ENCODE measurements around the gene SSR1.

SSR1 gene

DNA sequence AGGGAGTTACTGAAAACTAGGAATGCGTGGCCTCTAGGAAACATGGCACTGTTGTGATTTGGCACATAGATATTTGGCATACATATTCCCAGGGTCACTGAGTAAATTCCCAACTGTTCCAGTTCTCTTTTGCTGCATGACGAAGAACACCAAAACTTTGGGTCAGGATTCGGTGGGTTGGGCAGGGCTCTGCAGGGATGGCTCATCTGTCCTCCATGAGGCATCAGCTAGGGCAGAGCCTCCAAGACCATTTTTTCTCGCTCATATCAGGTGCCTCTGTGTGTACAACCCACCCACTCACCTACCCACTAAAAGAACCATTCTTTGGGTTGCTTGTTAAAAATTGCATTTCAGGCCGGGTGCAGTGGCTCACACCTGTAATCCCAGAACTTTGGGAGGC lies 57.1 kb downstream of the SSR1 start:
- no peak for DNase-seq

DNA sequence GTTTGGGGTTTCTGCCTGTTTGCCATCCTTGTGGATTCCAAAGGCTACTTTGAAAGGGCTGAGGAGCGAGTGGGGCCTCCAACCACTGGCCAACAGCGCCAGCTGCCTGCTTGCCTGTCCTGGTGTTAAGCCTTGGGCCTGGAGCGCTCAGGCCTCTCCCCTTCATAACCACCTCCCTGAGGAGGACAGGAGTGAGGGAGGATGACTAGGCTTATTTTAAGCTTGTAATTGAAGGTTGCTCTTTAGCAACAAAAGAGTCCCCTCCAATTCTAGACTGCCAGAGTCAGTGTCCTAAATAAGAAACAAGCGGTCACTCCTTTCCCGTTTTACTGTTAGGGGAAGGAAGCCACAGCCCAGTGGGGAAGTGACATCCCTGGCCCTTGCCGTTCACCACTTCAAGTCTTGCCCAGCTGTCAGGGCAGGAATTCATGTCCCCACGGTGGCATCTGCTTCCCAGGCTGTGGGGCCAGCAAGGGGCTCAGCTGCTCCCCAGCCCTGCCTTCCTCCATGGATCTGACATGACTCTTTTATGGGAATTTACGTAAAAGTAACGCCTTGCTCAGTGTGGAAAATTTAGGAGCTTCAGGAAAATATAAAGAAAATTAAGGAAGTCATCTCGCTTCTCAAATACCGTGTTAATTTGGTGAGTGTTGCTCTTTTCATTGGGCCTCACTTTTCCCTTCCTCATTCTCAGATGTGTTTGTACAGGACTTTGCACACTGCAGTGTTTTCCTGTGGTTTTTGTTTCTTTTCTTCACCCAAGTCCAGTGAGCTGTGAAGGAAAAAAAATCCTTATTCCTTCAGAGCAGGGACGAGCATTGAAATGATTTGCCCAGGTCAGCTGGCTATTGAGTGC lies 57.8 kb downstream of the SSR1 start:
- DNase-seq, result no peak

DNA sequence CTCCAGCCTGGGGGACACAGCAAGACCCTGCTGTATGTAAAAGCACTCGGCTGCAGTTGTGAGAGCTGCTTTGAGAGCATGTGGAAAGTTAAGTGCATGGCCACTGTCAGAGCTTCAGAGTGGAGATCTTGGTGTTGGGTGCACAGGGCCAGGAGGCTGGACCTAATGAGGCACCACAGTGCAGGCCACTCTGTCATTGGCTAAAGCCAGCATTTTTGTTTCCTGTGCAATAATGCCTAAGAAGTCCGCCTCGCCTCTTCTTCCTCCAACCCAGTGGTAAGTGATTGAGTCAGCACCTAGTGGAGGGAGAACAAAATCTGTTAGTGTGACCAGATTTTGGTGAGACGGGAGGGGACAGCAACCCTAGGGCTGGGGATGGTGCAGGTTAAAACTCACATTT lies 60.6 kb downstream of the SSR1 start:
- no peak for DNase-seq

DNA sequence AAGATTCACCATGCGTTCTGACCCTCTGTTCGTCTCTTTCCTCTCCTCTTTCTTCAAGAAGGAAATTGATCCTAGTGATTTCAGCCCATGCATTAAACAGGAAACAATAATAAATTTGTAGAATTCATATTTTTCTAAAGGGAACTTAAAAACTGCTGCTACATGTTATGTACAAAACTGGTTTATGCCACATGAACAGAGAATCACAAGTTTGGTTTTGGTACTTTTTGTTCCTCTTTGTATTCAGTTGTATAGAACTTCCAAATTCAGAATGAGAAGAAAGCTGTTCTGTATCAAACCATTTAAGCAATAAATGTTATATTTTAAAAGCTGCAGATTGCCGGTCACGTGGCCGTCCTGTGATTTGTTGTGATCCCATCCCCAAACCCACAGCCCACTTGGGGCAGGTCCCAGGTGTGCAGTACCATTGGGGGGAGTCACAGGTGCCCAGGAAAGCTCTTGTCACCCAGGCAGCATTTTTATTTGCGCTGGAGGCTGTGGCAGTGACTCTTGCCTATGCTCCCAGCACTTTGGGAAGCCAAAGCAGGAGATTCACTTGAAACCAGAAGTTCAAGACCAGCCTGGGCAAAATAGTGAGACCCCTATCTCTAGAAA lies 61.2 kb downstream of the SSR1 start:
- DNase-seq, result no peak

DNA sequence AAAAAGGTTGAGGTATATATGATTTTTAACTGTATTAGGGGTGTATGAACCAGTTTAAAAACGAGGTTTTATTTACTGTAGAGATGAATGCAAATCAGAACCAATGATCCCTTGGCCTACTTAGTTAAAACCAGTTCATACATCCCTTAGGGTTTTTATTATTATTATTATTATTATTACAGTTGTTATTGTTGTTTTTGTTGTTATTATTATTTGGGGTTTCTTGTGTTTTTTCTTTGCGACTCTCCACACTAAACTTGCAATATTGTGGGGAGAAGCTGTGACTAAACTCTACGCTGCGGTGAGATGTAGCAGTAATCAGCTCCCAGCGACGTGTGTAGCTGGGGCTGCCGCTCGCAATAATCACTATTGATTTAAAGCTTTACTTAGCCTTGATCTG lies 62.2 kb downstream of the SSR1 start:
- DNase-seq, result no peak

DNA sequence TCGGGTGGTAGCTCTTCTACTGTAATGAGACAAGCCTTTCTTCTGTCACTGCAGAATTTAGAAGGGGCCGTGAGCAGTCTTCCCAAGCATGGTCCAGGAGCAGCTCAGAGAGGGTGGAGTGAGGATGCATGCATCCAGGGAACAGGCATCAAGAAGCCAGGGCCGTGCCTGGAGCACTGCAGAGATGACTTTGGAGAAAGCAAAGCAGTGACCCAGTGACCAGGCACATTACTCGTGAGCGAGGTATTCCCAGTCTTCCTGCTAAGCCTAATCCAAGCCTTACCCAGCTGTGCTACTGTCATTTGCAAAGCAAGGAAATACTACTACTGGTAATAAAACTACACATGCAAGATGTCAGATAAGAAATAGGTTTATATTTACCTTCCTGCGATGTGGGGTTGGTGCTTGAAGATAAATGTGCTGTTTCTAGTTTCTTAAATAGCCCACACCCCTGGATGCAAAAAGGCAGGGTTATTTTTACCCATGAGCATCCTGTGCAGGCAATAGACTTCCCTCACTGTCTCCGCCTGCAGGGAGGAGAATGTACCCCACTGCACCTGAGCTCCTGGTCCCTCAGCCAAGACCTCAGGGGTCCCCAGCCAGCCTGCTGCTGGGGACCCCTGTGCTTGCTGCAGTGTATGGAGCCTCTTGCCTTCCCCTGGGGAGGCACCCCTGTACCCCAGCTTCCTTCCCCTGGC lies 62.9 kb downstream of the SSR1 start:
- DNase-seq, result no peak

DNA sequence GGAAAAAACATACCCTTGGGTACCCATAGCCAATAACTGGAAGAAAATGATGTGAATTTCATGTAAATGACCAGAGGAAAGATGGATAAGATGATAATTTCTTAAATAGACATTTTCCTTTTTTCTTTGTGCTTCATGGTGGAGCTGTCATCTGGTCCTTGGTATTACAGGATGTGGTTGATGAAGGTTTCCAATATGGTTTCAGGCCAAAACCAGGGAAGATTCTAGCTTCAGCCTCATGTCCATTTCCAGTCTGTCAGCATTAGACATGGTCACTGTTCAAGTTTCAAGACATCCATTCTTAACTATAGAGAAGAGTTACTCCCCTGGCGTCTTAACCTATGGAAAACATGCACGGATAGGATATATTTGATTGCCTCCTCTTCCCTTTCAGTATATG lies 63.6 kb downstream of the SSR1 start:
- no peak for DNase-seq

DNA sequence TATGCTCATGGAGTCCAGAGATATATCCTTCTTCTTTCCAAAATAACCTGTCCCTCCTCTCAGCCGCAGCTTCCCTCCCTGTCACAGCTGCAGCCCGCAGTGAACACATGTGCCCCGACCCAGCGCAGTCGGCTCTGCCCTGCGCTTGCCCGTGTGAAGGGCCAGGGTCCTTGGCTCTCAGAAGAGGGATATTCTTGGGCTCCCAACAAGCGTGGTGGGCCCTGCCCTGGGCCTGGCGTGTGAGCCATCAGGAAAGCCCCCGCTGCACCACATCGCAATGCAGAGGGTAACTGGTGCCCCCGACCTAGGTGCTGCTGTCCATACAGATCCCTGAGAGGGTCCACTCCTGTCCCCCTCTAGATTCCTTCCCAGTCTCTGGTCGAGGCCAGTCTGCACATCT lies 65.2 kb downstream of the SSR1 start:
- DNase-seq, result no peak

DNA sequence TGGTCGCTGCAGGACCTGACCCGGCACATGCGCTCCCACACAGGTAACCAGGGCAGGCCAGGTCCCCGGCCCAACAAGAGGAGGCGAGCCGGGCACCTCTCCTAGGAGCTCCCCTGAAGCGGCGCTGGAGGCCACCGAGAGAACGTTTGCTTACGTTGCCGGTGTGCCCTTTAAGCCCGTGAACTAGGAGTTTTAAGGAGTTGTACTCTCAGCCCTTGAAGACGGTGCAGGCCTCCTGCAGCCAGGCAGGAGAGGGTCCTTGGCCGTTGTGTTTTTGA lies 65.9 kb downstream of the SSR1 start:
- DNase-seq, result no peak

DNA sequence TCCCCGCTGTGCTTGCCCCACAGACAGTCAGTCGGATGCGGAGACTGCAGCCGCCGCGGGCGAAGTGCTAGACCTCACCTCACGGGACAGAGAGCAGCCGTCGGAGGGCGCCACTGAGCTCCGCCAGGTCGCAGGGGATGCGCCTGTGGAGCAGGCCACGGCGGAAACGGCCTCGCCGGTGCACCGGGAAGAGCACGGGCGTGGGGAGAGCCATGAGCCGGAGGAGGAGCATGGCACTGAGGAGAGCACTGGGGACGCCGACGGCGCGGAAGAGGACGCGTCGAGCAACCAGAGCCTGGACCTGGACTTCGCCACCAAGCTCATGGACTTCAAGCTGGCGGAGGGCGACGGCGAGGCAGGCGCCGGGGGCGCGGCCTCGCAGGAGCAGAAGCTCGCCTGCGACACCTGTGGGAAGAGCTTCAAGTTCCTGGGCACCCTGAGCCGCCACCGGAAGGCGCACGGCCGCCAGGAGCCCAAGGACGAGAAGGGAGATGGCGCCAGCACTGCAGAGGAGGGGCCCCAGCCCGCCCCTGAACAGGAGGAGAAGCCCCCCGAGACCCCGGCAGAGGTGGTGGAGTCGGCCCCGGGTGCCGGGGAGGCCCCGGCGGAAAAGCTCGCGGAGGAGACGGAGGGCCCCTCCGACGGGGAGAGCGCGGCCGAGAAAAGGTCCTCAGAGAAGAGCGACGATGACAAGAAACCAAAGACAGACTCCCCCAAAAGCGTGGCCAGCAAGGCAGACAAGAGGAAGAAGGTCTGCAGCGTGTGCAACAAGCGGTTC lies 66.4 kb downstream of the SSR1 start:
- DNase-seq, result no peak

DNA sequence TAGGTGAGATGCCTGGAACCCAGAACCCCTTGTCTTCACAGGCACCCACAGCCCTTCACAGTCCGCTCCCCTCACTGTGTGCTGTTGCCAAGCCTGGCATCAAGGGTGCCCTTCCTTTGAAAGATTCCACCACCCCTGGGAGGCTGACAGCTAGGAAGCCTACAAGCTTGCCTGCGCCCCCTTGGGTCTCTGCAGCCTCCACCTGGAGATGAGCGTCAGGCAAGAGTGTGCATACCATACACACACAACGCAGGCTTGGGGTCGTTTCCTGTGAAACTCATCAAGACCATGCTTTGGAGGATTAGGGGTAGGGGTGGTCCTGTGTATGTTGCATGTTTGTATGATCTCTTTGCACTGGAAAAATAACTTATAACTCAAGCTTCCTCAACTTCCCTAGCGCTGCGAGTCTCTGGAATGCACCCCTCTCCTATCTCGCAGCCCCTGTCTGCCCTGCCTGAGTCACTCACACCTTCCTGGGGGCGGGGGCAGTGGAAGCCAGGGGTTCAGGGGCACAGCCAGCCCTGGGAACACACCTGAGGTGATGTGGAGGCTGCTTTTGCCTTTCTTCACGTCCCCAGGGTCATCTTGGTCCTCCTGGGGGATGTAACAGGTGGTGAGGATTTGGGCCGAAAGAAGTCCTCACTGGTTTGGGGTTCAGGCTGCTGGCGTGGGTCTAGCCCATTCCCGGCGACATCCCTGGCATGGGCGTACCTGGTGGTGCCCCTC lies 67.2 kb downstream of the SSR1 start:
- no peak for DNase-seq

DNA sequence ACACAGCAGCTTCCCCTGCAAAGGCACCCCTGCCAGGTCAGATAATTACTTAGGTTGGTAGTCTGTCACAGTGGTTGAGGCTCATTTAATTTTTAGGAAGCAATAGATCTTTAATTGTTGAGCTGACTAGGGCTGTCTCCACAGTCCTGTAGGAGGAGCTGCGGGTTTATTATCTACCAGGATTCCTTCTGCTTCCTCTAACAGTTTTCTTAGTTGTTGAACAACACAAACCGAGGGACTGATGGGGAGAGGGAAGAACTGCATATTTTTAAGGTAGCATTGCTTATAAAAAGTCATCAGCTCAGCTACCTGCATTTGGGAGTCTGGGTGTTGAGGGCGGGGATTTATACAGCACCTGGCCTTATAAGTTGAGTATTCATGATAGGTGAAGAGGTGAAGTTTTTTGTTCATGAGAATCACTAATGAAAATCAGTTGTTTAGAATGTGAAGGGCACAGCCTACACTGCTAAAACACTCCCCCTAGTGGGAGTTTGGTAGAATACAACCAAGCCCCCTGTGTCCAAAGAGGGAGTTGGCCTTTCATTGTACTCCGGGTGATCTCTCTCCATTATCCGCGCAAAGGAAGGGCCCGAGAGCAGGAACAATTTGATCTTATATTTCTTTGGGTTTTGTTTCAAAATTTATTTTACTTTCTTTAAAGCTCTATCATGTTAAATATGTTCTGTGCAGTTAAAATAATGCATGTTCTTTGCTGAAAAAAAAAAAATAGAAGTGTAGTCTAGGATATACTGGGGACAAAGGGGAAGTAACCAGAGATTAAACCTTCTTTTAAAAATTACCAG lies 69.6 kb downstream of the SSR1 start:
- DNase-seq, result peak; percentile 54 to 75

DNA sequence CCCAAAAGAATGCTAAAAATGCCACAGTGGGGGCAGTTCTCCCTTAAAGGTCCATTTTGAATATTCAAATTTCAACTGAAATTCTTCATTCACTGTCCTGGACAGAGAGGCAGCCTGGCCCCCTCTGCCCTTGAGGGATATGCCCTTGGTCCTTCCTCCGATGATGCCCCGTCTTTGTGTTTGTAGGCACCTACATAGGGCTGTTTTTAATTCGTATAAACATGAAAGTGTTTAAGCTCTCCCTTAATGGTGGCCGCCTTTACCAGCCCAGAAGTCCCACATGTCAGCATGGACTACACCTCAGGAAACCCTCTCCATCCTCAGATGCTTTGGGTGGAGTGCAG lies 70.2 kb downstream of the SSR1 start:
- no peak for DNase-seq

DNA sequence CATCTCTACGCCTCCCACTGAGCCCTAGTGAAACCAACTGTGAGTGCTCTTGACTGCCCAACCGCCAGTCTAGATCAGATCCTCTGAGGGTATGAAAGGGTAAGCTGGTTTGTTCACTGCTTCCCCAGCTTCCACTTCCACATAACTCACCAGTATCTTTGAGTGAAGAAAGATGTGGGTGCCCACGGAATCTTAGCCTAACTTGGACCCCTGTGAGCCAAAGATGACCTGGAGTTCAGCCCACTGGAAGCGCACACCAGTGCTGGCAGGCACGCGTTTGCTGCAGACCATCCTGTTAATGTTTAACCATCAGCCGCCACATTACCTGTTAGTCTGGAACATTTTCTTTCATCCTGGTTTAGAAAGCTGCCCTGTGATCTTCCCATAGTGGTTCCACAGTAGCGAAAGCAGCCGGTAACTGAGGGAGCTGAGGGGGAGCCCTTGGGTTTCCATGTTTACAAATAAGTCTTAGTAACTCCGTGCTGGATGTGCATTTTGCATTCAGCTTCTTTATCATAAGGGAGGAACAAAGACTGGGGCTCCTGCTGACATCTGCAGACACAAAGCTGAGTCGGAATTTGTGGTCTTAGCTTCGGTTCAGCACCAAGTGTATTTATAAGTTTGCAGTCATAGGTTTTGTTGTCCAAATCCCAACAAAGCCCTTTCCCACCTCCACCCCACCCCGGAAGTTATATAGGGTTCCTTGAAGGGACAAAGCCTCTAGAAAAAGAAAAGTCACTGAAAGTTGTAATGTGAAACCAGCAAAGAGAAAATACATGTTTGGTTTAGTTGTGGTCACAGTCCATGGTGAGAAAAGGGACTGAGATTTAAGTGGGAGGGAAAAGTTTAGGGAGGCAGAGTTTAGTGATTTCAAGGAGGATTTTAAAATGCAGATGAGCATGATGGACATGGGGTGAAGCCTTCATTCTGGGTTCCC lies 71.0 kb downstream of the SSR1 start:
- DNase-seq, result no peak

DNA sequence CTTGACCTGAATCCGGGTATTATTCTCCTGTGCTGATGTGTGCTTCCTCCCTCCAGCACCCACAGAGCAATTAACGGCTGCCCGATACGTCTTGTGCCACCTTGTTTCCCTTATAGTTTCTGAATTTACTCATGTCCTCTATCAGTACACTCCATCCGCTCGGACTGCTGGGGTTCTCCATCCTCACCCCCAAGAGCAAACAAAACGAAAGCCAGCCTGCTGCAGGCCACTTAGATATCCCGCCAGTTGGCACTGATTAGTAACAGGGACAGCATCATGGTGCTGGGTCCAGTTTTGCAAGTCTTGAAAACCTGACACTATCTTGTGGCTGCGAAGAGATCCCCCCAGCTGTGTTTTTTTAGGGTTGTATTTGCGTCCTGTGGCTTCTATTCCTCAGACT lies 71.8 kb downstream of the SSR1 start:
- DNase-seq, result no peak

DNA sequence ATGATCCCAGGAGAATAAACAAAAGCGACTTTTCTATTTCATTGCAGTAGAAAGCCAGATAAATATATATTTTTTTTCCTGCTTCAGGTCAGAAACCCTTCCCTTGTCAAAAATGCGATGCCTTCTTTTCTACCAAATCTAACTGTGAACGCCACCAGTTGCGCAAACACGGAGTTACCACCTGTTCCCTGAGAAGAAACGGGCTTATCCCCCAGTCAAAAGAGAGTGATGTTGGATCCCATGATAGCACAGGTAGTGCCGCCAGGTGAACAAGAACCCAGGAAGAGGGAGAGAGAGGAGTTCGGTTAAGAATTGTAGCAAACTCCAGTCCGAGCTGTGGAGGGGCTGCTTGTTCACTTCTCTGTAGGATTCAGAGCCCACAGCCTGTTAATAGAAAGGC lies 72.6 kb downstream of the SSR1 start:
- no peak for DNase-seq

DNA sequence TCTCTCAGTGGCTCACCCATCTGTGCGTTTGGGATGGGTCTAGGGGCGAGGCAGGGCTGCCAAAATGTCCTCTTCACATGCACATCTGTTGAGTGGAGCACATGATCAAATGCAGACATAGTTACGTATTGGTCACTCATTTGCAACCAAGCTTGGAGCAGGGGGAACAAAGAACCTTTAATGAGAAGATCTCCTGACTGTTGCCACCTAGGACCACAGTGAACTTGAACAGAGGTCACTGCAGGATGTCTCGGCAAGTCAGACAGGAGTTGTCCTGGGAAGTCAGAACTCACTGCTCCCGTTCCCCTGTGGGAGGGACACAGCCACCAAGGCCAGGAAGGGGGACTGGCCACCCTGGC lies 73.4 kb downstream of the SSR1 start:
- no peak for DNase-seq

DNA sequence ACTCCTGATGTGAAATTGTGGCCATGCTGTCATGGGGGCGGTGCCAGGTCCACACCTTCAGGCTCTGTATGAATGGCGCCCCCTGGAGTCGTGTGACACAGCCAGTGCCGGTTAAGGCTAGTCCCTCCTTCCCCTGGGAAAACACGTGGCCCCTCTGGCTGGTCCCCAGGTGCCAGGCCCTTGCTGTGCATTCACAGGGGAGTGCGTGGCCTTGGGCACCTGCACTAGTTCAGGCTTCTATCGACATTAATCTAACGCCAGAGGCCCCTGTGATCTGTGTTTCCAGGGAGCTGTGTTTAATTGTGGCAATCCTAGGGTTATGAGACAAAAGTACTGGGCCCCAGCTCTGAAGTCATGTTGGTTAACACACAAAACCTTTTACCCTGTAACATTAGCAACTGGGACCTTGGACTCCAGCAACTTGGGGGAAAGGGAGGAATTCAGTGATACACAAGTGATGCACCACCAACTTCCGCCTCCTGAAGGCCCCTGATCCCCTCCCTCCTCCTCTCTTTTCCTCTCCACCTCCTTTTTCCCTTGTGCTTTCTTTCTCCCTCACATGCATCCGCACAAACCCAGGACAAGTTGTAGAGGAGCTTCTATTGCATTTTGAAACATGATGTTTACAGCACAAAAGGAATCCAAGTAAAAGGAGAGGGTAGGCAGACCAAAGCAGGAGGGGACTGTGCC lies 74.0 kb downstream of the SSR1 start:
- peak; percentile 91 to 95 for DNase-seq

DNA sequence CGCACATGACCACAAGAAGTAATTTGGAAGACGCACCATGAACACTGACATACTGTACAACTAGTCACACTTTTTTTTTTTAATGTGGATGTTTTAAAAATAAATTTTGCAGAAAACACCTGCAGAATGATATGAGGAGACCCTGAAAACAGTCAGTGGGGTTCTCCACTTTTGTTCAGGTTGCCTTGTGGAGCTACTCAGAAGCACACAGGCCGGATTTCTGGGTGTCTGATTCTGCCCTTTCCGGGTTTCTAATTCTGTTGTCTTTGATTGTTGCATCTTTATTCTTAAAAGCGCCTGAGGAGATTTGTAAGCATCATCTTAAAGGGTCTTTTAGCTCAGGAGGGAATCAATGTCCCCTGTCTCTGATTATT lies 74.5 kb downstream of the SSR1 start:
- DNase-seq, result no peak

DNA sequence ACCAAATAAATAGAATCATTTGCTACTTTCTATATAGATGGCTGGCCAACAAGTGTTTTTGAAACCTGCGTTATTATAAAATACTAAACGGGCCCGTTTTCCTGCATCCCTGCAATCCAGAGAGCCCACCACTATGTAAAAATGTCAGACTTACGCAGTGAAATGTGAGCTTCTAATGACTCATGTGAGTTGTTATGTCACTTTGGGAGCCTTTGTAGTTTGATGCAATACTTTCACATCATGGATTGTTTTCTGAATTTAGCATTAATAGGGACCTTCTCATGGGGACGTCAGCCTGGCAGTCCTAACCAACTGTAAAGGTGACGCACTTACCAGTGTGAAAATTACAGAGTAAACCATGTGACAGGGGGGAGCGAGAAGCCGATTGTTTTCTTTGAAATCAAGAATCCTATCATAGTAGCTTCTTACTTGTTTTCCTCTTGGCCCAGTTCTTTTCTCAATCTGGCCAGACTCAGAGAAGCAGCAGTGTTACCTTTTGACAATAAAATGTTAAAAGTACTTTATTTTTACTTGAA lies 75.3 kb downstream of the SSR1 start:
- no peak for DNase-seq
